K562 (cell line): Measurements from ENCODE around the gene TGM3. TPM values are rescaled to one million over a fixed set of nuclear protein-coding genes. Genes with fewer than 3 reads are reported as not detected.
A peak's percentile ranks its signal among the peaks of the same experiment; 100 is the strongest.

Source experiments
- ATAC-seq: fragments of 200-7000 bp; cut with Tn5 transposase; 3 replicates; pipeline ENCODE4 v1.9.1; 2020; ENCODE audit warnings: moderate library complexity
- BruUV-seq: library from RNA; stranded (reverse); fragments of 400-500 nt; replicated peaks from 2 replicates; lab custom pipeline; 2021; lab: Mats Ljungman, UMichigan
- CTCF ChIA-PET: fragments of 300-600 bp; formaldehyde crosslinking; extraction: SDS; loops from one replicate; lab custom pipeline; 2021; ENCODE audit warnings: low intra/inter-chr PET ratio; lab: Yijun Ruan, JAX
- POLR2A ChIA-PET: fragments of 300-600, 350-650 bp; sonication (Branson Sonifier 250); formaldehyde crosslinking; extraction: SDS; loops from one replicate; lab custom pipeline; 2021; ENCODE audit warnings: antibody characterized with exemption, inconsistent platforms; lab: Yijun Ruan, JAX
- DNase-seq, 4 experiments: peaks; one replicate each; pipeline versions ENCODE4 v3.0.0 to v3.0.0-alpha.2; 2011 to 2018; ENCODE audit warnings: low spot score in 3 of 4, mixed read lengths in 3 of 4; ENCODE audit errors: extremely low read depth in 1 of 4
- FAIRE-seq: peaks from 2 replicates; lab custom pipeline; 2011; peaks lifted over from hg19 to GRCh38; lab: Jason Lieb, UNC
- H2AFZ ChIP-seq: 2 replicates; pipeline ENCODE4 v1.6.0; 2011; ENCODE audit warnings: low read depth, low read length, control low read depth, inconsistent platforms
- H3K27ac ChIP-seq: fragments of 200-600 bp; 3 replicates; pipeline ENCODE4 v1.8.0; 2011; ENCODE audit warnings: low read depth, mild to moderate bottlenecking, control low read depth, inconsistent platforms, low read length, moderate library complexity, mixed read lengths; ENCODE audit errors: extremely low read depth
- H3K27me3 ChIP-seq, 2 experiments: fragments of 300-600 bp in 1 of 2; 2 replicates in 1 of 2; 3 replicates in 1 of 2; pipeline versions ENCODE4 v1.6.0 to v1.8.0; 2011; ENCODE audit warnings: inconsistent platforms in 2 of 2, low read length in 2 of 2, mild to moderate bottlenecking in 1 of 2, mixed read lengths in 1 of 2, moderate library complexity in 1 of 2; ENCODE audit not compliant: control insufficient read depth in 2 of 2, insufficient read depth in 2 of 2
- H3K36me3 ChIP-seq: fragments of 300-600 bp; 3 replicates; pipeline ENCODE4 v1.8.0; 2011; ENCODE audit warnings: mild to moderate bottlenecking, low read length, inconsistent platforms; ENCODE audit not compliant: control insufficient read depth, insufficient read depth
- H3K4me1 ChIP-seq, 2 experiments: fragments of 200-600 bp in 1 of 2; replicated peaks in 1 of 2; 2 replicates in 1 of 2; 3 replicates in 1 of 2; pipeline versions ENCODE4 v1.5.1 to v1.8.0; 2011; ENCODE audit warnings: inconsistent platforms in 2 of 2, low read length in 2 of 2, mild to moderate bottlenecking in 1 of 2, mixed read lengths in 1 of 2, moderate library complexity in 1 of 2; ENCODE audit not compliant: control insufficient read depth in 2 of 2, insufficient read depth in 2 of 2
- H3K4me2 ChIP-seq: 2 replicates; pipeline ENCODE4 v1.6.1; 2011; ENCODE audit warnings: low read length, control low read depth, inconsistent platforms, mixed read lengths; ENCODE audit not compliant: insufficient read depth
- H3K4me3 ChIP-seq: fragments of 200-600 bp; sonication (generic), shearing (Covaris generic); 2 replicates; pipeline ENCODE4 v1.5.1; 2016; ENCODE audit warnings: control low read depth, inconsistent platforms
- H3K79me2 ChIP-seq: fragments of 200-600 bp; 3 replicates; pipeline ENCODE4 v1.8.0; 2011; ENCODE audit warnings: low read length, inconsistent platforms; ENCODE audit not compliant: control insufficient read depth, insufficient read depth
- H3K9ac ChIP-seq, 2 experiments: 2 replicates each; pipeline versions ENCODE4 v1.6.0 to v1.6.1; 2011; ENCODE audit warnings: low read depth in 2 of 2, low read length in 2 of 2, control low read depth in 1 of 2, inconsistent platforms in 1 of 2, mild to moderate bottlenecking in 1 of 2, mixed read lengths in 1 of 2; ENCODE audit not compliant: insufficient read depth in 1 of 2
- H3K9me1 ChIP-seq: one replicate; pipeline ENCODE4 v1.6.0; 2011; ENCODE audit warnings: inconsistent platforms, mild to moderate bottlenecking, low read length, moderate library complexity; ENCODE audit not compliant: control insufficient read depth, insufficient read depth
- H3K9me3 ChIP-seq: replicated peaks from 2 replicates; pipeline ENCODE4 v1.5.1; 2011; ENCODE audit warnings: low read depth, low read length, inconsistent platforms; ENCODE audit not compliant: control insufficient read depth, insufficient read depth
- H4K20me1 ChIP-seq: replicated peaks from 2 replicates; pipeline ENCODE4 v1.6.1; 2011; ENCODE audit warnings: low read length, inconsistent platforms, mixed read lengths; ENCODE audit not compliant: control insufficient read depth, insufficient read depth
- ARID2 ChIP-seq: fragments of 450-650 bp; IDR thresholded peaks from 2 replicates; pipeline ENCODE4 v1.6.1; 2017; ENCODE audit warnings: antibody characterized with exemption, mild to moderate bottlenecking
- BHLHE40 ChIP-seq: IDR thresholded peaks from 2 replicates; pipeline ENCODE4 v1.6.1; 2011; ENCODE audit warnings: low read length, improper control_type of control experiment
- CTBP1 ChIP-seq: fragments of 450-650 bp; IDR thresholded peaks from 2 replicates; pipeline ENCODE4 v1.6.1; 2016; ENCODE audit warnings: borderline replicate concordance
- EWSR1 ChIP-seq: fragments of 450-650 bp; IDR thresholded peaks from 2 replicates; pipeline ENCODE4 v1.6.1; 2018; ENCODE audit warnings: borderline replicate concordance, mild to moderate bottlenecking, low read depth, moderate library complexity; ENCODE audit not compliant: partially characterized antibody
- FOSL1 ChIP-seq: fragments of 200-800 bp; sonication (Bioruptor generic); conservative IDR thresholded peaks from 2 replicates; pipeline ENCODE4 v1.6.1; 2016; ENCODE audit warnings: missing genetic modification characterization, missing compliant biosample characterization
- FOXK1 ChIP-seq: sonication (generic); formaldehyde crosslinking; IDR thresholded peaks from 2 replicates; pipeline ENCODE4 v1.8.0; 2022; ENCODE audit warnings: missing genetic modification reagents, mild to moderate bottlenecking, borderline replicate concordance
- KDM1A ChIP-seq, 2 experiments: fragments of 450-650 bp; IDR thresholded peaks; 2 replicates each; pipeline ENCODE4 v1.6.1; 2016; ENCODE audit warnings: mild to moderate bottlenecking in 2 of 2
- MECOM ChIP-seq: fragments of 250-450 bp; sonication (Bioruptor Pico); IDR thresholded peaks from 2 replicates; pipeline ENCODE4 v1.8.0; 2022; ENCODE audit warnings: inconsistent platforms
- MTA3 ChIP-seq: fragments of 450-650 bp; formaldehyde crosslinking; IDR thresholded peaks from 2 replicates; pipeline ENCODE4 v1.6.1; 2017; ENCODE audit warnings: mild to moderate bottlenecking, borderline replicate concordance
- NR2C2 ChIP-seq, 2 experiments: fragments of 200-800 bp in 1 of 2; sonication (Bioruptor generic) in 1 of 2; sonication (generic) in 1 of 2; formaldehyde crosslinking in 1 of 2; IDR thresholded peaks; 2 replicates each; pipeline versions ENCODE4 v1.6.1 to v1.8.0; 2016 to 2022; ENCODE audit warnings: mild to moderate bottlenecking in 1 of 2, missing compliant biosample characterization in 1 of 2, missing genetic modification characterization in 1 of 2, missing genetic modification reagents in 1 of 2
- POLR2G ChIP-seq: fragments of 200-400 bp; formaldehyde crosslinking; IDR thresholded peaks from 2 replicates; pipeline ENCODE4 v1.6.1; 2017; ENCODE audit warnings: low read depth, mild to moderate bottlenecking, antibody characterized with exemption, low read length, moderate library complexity
- SAFB ChIP-seq: fragments of 200-400 bp; formaldehyde crosslinking; IDR thresholded peaks from 2 replicates; pipeline ENCODE4 v1.6.1; 2017; ENCODE audit warnings: low read depth, low read length, borderline replicate concordance
- SPI1 ChIP-seq: IDR thresholded peaks from 2 replicates; pipeline ENCODE4 v1.6.1; 2011; ENCODE audit warnings: low read depth, low read length, control low read depth, borderline replicate concordance
- TCF3 ChIP-seq: sonication (generic); formaldehyde crosslinking; IDR thresholded peaks from 2 replicates; pipeline ENCODE4 v1.4.0; 2020; ENCODE audit warnings: mild to moderate bottlenecking, missing genetic modification reagents
- THRAP3 ChIP-seq: fragments of 450-650 bp; IDR thresholded peaks from 2 replicates; pipeline ENCODE4 v1.6.1; 2016; ENCODE audit warnings: mild to moderate bottlenecking, inconsistent platforms, borderline replicate concordance
- U2AF1 ChIP-seq: fragments of 200-400 bp; formaldehyde crosslinking; optimal IDR thresholded peaks from 2 replicates; pipeline ENCODE3; 2017; ENCODE audit warnings: mild to moderate bottlenecking, low read depth, low read length, moderate library complexity
- ZNF239 ChIP-seq: fragments of 250-450 bp; sonication (Bioruptor Pico); IDR thresholded peaks from 2 replicates; pipeline ENCODE4 v1.4.0; 2020; ENCODE audit warnings: mild to moderate bottlenecking
- WGBS: fragments of 100-300 bp; shearing (Covaris generic); methylation state at CpG from one replicate; pipeline ENCODE4 v1.1.6; 2016; ENCODE audit warnings: low coverage, mixed read lengths; ENCODE audit not compliant: insufficient coverage; ENCODE audit errors: missing lambda C conversion rate; 5-methylcytosine and 5-hydroxymethylcytosine counted together
- in situ Hi-C: fragments of 300-500 bp; cut with MboI; formaldehyde crosslinking; loops from 4 replicates; pipeline ENCODE4 v1.15.0; 2018; ENCODE audit warnings: inconsistent platforms, mixed read lengths
- intact Hi-C: fragments of 100-400 bp; cut with micrococcal nuclease; formaldehyde crosslinking; loops from 2 replicates; pipeline ENCODE4 v1.14.2; 2022
- polyA plus RNA-seq, 8 experiments: library from polyadenylated mRNA; depleted of rRNA in 4 of 8; stranded (reverse) in 5 of 8; unstranded in 3 of 8; fragments of >200 nt; fragmentation: Nextera tagmentation in 2 of 8; fragmentation: Illumina TruSeq in 1 of 8; extraction: Ambion mirVana in 2 of 8; extraction: Trizol in 1 of 8; gene quantifications; 2 replicates each; pipeline versions ENCODE4 v1.2.1 to v1.2.3, GENCODE V29; 2011 to 2014; ENCODE audit warnings: inconsistent platforms in 1 of 8, missing spikeins in 1 of 8
- total RNA-seq, 7 experiments: library from RNA; depleted of rRNA in 6 of 7; stranded (reverse); fragments of >200 nt in 6 of 7; fragmentation: Illumina TruSeq in 2 of 7; extraction: Trizol in 2 of 7; gene quantifications; 2 replicates each; pipeline versions ENCODE4 v1.2.1 to v1.2.3, GENCODE V29; 2011 to 2021; ENCODE audit warnings: low replicate concordance in 1 of 7
- TF ChIP-seq, protein P1 (sequence below): fragments of 250-450 bp; sonication (Bioruptor Pico); IDR thresholded peaks from 2 replicates; pipeline ENCODE4 v1.5.1; 2021; ENCODE audit warnings: mild to moderate bottlenecking
- TF ChIP-seq, protein P2 (sequence below): sonication (generic); IDR thresholded peaks from 2 replicates; pipeline ENCODE4 v1.6.1; 2016

The TGM3 gene
- total and polyA plus RNA-seq, 9 of the 15 experiments (the other 6 are each of a cell fraction or from before 2014, with no cell fraction given) = not detected

DNA sequence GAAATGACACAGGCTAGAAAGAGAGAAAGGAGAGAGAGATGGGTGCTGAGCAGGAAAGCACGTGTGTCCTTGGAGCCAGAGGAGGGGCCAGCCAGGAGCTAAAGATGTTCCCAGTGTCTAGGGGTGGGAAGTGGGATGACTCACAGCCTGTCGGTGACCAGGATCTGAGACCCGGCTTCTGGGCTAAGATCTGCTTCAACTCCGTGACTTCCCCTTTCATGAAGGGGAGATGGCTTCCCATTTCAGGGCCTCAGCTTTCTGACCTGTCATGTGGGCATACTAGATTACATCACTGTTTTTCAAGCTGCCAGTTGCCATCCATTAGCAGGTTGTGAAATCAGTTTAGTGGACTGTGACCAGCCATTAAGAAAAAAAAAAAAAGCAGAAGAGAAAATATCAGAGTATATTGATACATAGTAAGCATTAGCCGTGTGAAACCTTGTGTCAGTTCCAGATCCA, 5.4 kb downstream of the TGM3 start:
- WGBS = 3% methylated on average over 5 of the region's 5 CpGs
- H3K27me3 ChIP-seq = peaks cover 0 to 7% of the 10 kb centered on the region in 2 experiments; a peak in 1 of 5 replicates
- H3K9ac ChIP-seq = no peak overlapping the region
- no peak overlapping the region for H3K27ac ChIP-seq
- POLR2A ChIA-PET = interaction anchor here (0.8 kb wide), 1 partner anchor 1410 kb away, joined by 3 read pairs; no protein-coding TSS in a partner anchor
- CTCF ChIA-PET = no interaction called here
- H4K20me1 ChIP-seq = no peaks in the 10 kb centered on the region
- no peaks in the 10 kb centered on the region for H3K9me1 ChIP-seq
- no TSS peak for BruUV-seq
- H2AFZ ChIP-seq = no peak overlapping the region; the same call in 1 of the 2 replicates
- in situ Hi-C loops (no loop called here), intact Hi-C loops (loop anchor here (5.0 kb wide), 1 partner anchor 46 kb away; no protein-coding TSS in a partner anchor)
- peaks cover 0 to 9% of the 10 kb centered on the region in 2 experiments; a peak in 3 of 5 replicates for H3K4me1 ChIP-seq
- FAIRE-seq = peak; percentile 79
- no peaks in the 10 kb centered on the region for H3K79me2 ChIP-seq
- DNase-seq = peak; percentile 28 to 53 (median 34)
- no peaks in the 10 kb centered on the region for H3K9me3 ChIP-seq
- no peaks in the 10 kb centered on the region for H3K36me3 ChIP-seq
- H3K4me3 ChIP-seq = no peak overlapping the region
- peak; percentile 58 for ATAC-seq
- H3K4me2 ChIP-seq = no peak overlapping the region
- TF ChIP-seq SAFB = no peak
- TF ChIP-seq, protein P1, sequence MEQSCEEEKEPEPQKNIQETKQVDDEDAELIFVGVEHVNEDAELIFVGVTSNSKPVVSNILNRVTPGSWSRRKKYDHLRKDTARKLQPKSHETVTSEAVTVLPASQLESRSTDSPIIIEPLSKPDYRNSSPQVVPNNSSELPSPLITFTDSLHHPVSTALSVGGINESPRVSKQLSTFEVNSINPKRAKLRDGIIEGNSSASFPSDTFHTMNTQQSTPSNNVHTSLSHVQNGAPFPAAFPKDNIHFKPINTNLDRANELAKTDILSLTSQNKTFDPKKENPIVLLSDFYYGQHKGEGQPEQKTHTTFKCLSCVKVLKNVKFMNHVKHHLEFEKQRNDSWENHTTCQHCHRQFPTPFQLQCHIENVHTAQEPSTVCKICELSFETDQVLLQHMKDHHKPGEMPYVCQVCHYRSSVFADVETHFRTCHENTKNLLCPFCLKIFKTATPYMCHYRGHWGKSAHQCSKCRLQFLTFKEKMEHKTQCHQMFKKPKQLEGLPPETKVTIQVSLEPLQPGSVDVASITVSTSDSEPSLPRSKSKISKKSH (CRISPR knock-in tag) = no peak
- TF ChIP-seq ZNF239 (CRISPR knock-in tag) = no peak
- TF ChIP-seq TCF3 (CRISPR knock-in tag) = no peak
- TF ChIP-seq MECOM = no peak
- no peak for TF ChIP-seq FOXK1 (CRISPR knock-in tag)
- peak; percentile 97 for TF ChIP-seq SPI1
- no peak for TF ChIP-seq U2AF1
- TF ChIP-seq NR2C2 (CRISPR knock-in tag; IDR thresholded peaks at IDR 0.05) = no peak
- TF ChIP-seq NR2C2 (tag; IDR thresholded peaks at IDR 0.05) = 0 out of 2 replicates have a peak, but pooled peaks have one; percentile 25
- TF ChIP-seq CTBP1 = peak; percentile 61; the same call in 1 of the 2 replicates
- no peak for TF ChIP-seq THRAP3
- peak; percentile 88 for TF ChIP-seq FOSL1 (tag)
- TF ChIP-seq BHLHE40 = peak; percentile 86
- no peak for TF ChIP-seq POLR2G
- no peak for TF ChIP-seq MTA3
- peak in 1 of 2 experiments; percentile 13; a peak in 1 of 4 replicates for TF ChIP-seq KDM1A (IDR thresholded peaks at IDR 0.05)
- TF ChIP-seq ARID2 = no peak
- TF ChIP-seq EWSR1 = no peak
- TF ChIP-seq, protein P2, sequence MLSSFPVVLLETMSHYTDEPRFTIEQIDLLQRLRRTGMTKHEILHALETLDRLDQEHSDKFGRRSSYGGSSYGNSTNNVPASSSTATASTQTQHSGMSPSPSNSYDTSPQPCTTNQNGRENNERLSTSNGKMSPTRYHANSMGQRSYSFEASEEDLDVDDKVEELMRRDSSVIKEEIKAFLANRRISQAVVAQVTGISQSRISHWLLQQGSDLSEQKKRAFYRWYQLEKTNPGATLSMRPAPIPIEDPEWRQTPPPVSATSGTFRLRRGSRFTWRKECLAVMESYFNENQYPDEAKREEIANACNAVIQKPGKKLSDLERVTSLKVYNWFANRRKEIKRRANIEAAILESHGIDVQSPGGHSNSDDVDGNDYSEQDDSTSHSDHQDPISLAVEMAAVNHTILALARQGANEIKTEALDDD = 0 out of 2 replicates have a peak, but pooled peaks have one; percentile 25
